Inflammatory macrophage (primary cell): ENCODE results near the gene MLEC.
A peak's percentile ranks its signal among the peaks of the same experiment; 100 is the strongest.
"Not testable (repeated sequence)": the region's sequence is repeated elsewhere in the genome, so short reads cannot be mapped to it uniquely, and the experiment has no call there.

ENCODE experiments used
- DNase-seq, 2 donors: peaks; one replicate each; pipeline ENCODE4 v3.0.0-alpha.2; 2020 to 2022

Gene MLEC

DNA sequence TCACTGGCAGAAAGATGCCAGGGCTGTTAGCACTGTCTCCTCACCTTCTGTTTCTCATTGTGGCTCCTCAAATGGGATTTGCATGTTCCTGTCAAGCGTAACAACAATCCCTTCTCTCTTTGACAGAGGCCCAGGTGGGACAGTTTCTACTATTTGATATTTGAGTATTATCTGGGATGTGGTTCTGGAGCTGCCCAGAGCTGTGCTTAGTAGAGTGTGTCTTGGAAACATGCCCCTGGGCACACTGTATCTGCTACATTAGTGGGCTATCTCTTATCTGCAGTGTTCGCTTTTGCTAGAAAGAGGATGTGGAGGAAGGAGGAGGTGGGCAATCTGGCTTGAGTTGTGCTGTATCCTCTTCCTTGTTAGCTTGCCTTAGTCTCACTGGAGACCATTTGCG lies 34.9 kb downstream of the MLEC start:
- peak in 1 of 2 donors; percentile 20 for DNase-seq

GRCh38 chr12:120722784-120723183 lies 35.8 kb downstream of the MLEC start:
- DNase-seq = no peak

- DNase-seq = no peak
Observed at GRCh38 chr12:120724720-120725119, 37.8 kb downstream of the MLEC start.

DNA sequence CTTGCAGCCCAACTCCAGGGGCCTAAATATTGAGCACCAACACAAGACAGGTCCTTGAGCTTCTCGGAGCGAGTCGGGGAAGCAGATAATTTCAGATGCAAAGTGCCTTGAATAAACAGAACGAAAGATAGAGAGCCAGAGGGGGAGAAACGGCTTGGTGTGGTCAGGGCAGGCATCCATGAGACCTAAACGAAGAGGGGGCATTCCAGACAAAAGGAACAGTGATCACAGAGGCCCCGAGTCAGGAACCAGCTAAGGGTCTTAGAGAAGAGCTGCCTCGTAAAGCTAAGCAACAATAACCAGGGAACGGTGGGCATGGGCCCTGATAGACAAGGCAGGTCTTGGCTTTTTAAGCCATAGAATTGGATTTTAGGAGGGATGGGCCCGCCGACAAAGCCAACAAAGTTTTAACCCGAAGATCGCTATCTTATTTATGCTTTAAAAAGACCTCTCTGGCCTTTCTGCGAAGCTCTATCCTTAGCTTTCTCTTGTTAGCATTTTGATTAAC lies 38.3 kb downstream of the MLEC start:
- DNase-seq = no peak

DNA sequence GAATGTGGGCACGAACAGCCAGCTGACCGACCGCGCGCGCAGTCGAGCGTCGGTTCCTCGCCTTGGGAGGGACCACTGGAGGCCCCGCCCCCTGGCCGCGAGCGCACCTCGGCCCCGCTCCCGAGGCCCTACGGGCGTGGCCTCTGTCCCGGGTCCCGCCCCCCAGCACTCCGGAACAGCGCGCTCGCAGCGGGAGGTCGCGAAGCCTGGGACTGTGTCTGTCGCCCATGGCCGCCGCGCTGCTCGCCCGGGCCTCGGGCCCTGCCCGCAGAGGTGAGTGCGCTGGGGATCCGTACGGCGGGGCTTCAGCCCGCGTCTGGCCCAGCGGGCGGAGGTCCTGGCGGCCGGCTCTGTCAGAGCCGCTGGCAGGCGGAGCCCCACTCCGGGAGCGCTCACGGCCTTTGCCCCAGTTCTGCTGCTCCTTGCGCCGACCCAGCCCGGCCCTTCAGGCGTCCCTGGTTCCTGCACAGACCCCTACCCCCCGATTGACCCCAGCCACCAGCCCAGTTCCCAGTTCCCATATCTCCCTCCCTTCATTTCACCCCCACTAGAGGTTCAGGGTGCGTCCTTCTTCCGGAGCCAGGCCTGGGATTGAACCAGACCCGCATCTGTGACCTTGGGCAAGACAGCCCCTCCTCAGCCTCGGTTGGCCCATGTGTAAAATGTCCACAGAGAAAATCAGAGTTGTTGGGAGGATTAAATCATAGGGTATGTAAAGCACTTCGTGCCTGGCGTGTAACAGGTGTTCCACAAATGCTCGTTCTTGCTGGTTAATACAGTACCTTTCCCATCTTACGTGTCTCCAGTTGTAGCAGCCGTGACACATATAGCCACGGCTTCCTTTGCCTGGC lies 38.9 kb downstream of the MLEC start, which contains the start of gene ACADS:
ACADS (plus strand) TSS at position 168 of the 851 bp plus-strand sequence; CDS start at position 228, 60 bp downstream.
- peak; percentile 90 to 93 for DNase-seq

GRCh38 chr12:120726510-120726793 lies 39.5 kb downstream of the MLEC start:
- no peak for DNase-seq

GRCh38 chr12:120726961-120727360 lies 40.0 kb downstream of the MLEC start:
- no peak for DNase-seq

- not testable (repeated sequence) for DNase-seq
Observed at GRCh38 chr12:120732198-120732597, 45.2 kb downstream of the MLEC start.

GRCh38 chr12:120733574-120733973 lies 46.6 kb downstream of the MLEC start:
- DNase-seq = no peak

GRCh38 chr12:120734210-120734609 lies 47.3 kb downstream of the MLEC start:
- no peak for DNase-seq

- DNase-seq = no peak
Observed at GRCh38 chr12:120735181-120735580, 48.2 kb downstream of the MLEC start.

- DNase-seq = no peak
Observed at GRCh38 chr12:120736404-120737331, 49.7 kb downstream of the MLEC start.

DNA sequence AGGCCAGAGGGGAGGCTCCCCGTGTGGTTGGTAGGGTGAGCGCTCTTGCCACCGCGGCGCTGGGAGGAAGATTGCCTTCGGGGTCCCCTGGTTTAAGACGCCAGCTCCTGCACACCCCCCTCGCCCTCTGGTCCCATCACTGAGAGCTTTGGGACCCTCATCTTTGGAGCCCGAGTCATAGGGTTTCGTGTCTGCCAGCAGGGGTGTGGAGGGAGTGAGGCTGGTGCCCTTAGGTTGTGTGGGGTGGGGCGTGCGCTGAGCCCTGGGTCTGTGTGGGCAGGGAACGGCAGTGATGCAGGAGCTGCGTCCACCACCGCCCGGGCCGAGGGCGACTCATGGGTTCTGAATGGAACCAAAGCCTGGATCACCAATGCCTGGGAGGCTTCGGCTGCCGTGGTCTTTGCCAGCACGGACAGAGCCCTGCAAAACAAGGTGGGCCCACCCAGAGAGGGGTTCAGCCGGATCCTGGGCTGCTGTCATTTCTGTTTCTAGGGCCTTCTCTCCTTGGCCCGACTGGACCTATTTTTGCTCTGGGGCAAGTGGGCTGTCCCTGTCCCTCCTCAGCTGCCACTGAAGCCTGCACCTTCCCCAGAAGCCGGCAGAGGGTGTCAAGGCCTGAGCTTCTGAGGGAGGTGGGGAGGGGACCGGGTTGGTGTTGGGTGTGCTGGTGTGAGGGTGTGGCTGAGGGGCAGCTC lies 50.8 kb downstream of the MLEC start:
- DNase-seq = no peak

DNA sequence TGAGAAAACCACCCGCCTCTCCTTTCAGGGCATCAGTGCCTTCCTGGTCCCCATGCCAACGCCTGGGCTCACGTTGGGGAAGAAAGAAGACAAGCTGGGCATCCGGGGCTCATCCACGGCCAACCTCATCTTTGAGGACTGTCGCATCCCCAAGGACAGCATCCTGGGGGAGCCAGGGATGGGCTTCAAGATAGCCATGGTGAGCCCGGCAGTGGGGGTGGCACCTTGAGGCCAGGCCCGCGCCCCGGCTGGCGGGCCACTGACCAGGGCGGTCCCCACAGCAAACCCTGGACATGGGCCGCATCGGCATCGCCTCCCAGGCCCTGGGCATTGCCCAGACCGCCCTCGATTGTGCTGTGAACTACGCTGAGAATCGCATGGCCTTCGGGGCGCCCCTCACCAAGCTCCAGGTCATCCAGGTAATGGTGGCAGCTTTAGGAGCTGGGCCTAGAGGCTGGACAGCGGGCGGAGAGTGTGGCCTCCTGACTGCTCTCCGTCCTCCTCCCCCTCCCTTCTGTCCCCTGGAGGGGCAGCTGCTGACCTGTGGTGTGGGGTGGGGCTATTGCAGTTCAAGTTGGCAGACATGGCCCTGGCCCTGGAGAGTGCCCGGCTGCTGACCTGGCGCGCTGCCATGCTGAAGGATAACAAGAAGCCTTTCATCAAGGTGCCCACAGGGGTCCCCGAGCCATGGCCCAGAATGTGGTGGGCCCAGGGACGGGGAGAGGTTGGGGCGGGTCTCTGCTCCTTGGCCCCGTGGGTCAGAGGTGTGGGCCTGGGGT lies 51.5 kb downstream of the MLEC start:
- no peak for DNase-seq

DNA sequence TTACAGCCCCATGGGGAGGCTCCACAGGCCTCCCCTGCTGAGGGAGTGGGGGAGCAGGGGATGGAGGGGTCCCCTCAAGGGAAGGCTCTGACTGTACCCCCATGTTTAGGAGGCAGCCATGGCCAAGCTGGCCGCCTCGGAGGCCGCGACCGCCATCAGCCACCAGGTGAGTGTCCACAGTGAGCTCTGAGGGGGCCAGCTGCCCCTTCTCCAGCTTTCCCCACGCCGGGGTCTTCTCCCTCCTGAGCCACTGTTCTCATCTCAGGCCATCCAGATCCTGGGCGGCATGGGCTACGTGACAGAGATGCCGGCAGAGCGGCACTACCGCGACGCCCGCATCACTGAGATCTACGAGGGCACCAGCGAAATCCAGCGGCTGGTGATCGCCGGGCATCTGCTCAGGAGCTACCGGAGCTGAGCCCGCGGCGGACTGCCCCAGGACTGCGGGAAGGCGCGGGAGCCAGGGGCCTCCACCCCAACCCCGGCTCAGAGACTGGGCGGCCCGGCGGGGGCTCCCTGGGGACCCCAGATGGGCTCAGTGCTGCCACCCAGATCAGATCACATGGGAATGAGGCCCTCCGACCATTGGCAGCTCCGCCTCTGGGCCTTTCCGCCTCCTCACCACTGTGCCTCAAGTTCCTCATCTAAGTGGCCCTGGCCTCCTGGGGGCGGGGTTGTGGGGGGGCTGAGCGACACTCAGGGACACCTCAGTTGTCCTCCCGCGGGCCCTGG lies 52.2 kb downstream of the MLEC start:
- no peak for DNase-seq

GRCh38 chr12:120739821-120740613 lies 53.1 kb downstream of the MLEC start:
- DNase-seq = no peak

GRCh38 chr12:120740871-120741270 lies 53.9 kb downstream of the MLEC start:
- DNase-seq = no peak

DNA sequence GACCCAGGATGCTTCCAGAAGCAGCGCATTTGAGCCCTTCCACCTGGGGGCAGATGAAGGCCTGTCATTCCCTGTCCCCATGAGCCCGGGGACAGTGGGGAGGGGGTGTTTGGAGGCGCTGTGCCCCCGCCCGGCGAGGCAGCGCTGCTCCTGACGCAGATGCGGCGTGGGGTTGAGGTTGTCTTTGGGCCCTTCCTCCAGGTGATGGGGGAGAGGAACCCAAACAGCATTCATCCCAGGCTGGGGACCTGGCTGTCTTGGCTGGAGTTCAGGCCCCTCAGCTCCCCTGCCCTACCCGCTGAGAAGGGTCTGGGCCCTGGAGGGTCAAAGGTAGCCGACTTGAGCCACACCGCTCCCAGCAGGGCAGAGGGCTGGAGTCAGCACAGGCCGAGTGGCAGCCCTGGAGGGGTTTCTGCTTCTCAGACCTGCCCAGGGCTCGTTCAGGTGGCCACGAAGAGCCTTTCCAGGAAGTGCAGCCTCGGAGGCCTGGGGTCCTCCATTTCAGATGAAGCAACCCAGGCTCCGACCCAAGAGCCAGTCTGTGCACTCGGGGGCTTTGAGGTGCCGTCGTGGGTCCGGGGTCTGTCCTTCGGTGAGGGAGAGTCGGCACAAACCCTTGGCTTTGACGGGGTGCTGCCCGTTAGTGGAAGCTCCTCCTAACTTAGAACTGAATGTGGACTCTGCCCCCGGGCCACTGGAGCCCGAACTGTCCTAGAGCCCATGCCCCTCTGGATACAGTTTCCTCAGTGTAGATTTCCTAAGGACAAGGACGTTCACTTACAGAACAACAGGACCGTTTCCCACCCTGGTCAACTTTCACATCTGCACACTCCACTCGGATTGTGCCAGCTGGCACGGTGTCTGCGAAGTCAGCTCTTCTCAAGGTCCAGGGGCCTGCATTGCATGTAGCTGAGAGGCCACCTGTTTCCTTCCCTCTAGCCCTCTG lies 54.8 kb downstream of the MLEC start:
- no peak for DNase-seq

- DNase-seq = no peak
Observed at GRCh38 chr12:120744922-120745493, 58.1 kb downstream of the MLEC start.
